B cell (primary cell): ENCODE measurements around the gene TBC1D22A. TPM values are rescaled to one million over a fixed set of nuclear protein-coding genes. Genes with fewer than 3 reads are reported as not detected.

ENCODE experiments used
- ATAC-seq: fragments of 200-7000 bp; cut with Tn5 transposase; one replicate; pipeline ENCODE4 v1.10.0; 2021; ENCODE audit warnings: low read depth, mild to moderate bottlenecking, moderate number of reproducible peaks, moderate library complexity
- CTCF ChIA-PET: fragments of 350-600 bp; sonication (Branson Sonifier 250); formaldehyde crosslinking; loops from one replicate; lab custom pipeline; 2021; ENCODE audit warnings: antibody characterized with exemption, inconsistent platforms; lab: Charles Lee
- POLR2A ChIA-PET: fragments of 350-600 bp; sonication (Branson Sonifier 250); formaldehyde crosslinking; loops from one replicate; lab custom pipeline; 2021; ENCODE audit warnings: antibody characterized with exemption; lab: Charles Lee
- DNase-seq: peaks from one replicate; pipeline ENCODE4 v3.0.0; 2013
- H2AFZ ChIP-seq: 2 replicates; pipeline ENCODE4 v1.6.1; 2012; ENCODE audit warnings: mild to moderate bottlenecking, low read depth, low read length; ENCODE audit not compliant: insufficient read depth, poor library complexity, severe bottlenecking
- H3K27ac ChIP-seq, 2 donors: 1 replicate in 1 of 2; 2 replicates in 1 of 2; pipeline ENCODE4 v1.5.1; 2012 to 2013; ENCODE audit warnings: low read length in 2 of 2, mild to moderate bottlenecking in 2 of 2, moderate library complexity in 1 of 2
- H3K27me3 ChIP-seq, 4 experiments: fragments of 200-600 bp in 1 of 4; sonication (generic) in 1 of 4; replicated peaks in 1 of 4; 1 replicate in 2 of 4; 2 replicates in 2 of 4; pipeline versions ENCODE4 v1.6.1 to v1.7.0; 2013 to 2016; ENCODE audit warnings: low read length in 3 of 4, mild to moderate bottlenecking in 2 of 4, mixed read lengths in 1 of 4, moderate library complexity in 1 of 4; ENCODE audit not compliant: insufficient read depth in 4 of 4, control insufficient read depth in 3 of 4; ENCODE audit errors: control extremely low read depth in 1 of 4
- H3K36me3 ChIP-seq, 2 experiments: replicated peaks in 1 of 2; 1 replicate in 1 of 2; 2 replicates in 1 of 2; pipeline versions ENCODE4 v1.6.1 to v1.7.1; 2013; ENCODE audit warnings: low read length in 1 of 2; ENCODE audit not compliant: insufficient read depth in 2 of 2, control insufficient read depth in 1 of 2; ENCODE audit errors: control extremely low read depth in 1 of 2, extremely low read depth in 1 of 2
- H3K4me1 ChIP-seq, 2 donors: fragments of 200-600 bp in 1 of 2; sonication (generic) in 1 of 2; 1 replicate in 1 of 2; 2 replicates in 1 of 2; pipeline versions ENCODE4 v1.5.1 to v1.6.1; 2013 to 2017; ENCODE audit warnings: low read length in 2 of 2; ENCODE audit not compliant: control insufficient read depth in 2 of 2, insufficient read depth in 2 of 2
- H3K4me2 ChIP-seq: replicated peaks from 2 replicates; pipeline ENCODE3; 2012; ENCODE audit warnings: mild to moderate bottlenecking, low read depth, low read length; ENCODE audit not compliant: poor library complexity, severe bottlenecking
- H3K4me3 ChIP-seq, 5 experiments: fragments of 200-600 bp in 1 of 5; sonication (generic) in 1 of 5; 1 replicate in 3 of 5; 2 replicates in 2 of 5; pipeline versions ENCODE4 v1.5.1 to v1.7.0; 2011 to 2016; ENCODE audit warnings: low read length in 4 of 5, mild to moderate bottlenecking in 4 of 5, low read depth in 2 of 5, control low read depth in 1 of 5, moderate library complexity in 1 of 5; ENCODE audit not compliant: insufficient read depth in 1 of 5; ENCODE audit errors: control extremely low read depth in 1 of 5, extremely low read depth in 1 of 5
- H3K79me2 ChIP-seq: fragments of 200-600 bp; sonication (generic); one replicate; pipeline ENCODE4 v1.6.0; 2016; ENCODE audit warnings: low read length; ENCODE audit not compliant: control insufficient read depth, insufficient read depth
- H3K9ac ChIP-seq: fragments of 200-600 bp; sonication (generic); 2 replicates; pipeline ENCODE4 v1.6.1; 2017; ENCODE audit warnings: mild to moderate bottlenecking, low read length, moderate library complexity
- H3K9me3 ChIP-seq, 3 donors: one replicate each; pipeline versions ENCODE4 v1.6.1 to v1.7.1; 2013; ENCODE audit warnings: low read length in 2 of 3; ENCODE audit not compliant: control insufficient read depth in 2 of 3, insufficient read depth in 1 of 3; ENCODE audit errors: control extremely low read depth in 1 of 3
- H4K20me1 ChIP-seq: 2 replicates; pipeline ENCODE4 v1.6.0; 2012; ENCODE audit warnings: mild to moderate bottlenecking, low read length; ENCODE audit not compliant: insufficient read depth, control insufficient read depth, poor library complexity, severe bottlenecking
- H3K27ac Mint-ChIP-seq: one replicate; pipeline ENCODE4 v1.8.0; 2021; ENCODE audit warnings: mixed read lengths
- H3K27me3 Mint-ChIP-seq: one replicate; pipeline ENCODE4 v1.8.0; 2021; ENCODE audit warnings: mixed read lengths
- H3K4me1 Mint-ChIP-seq: one replicate; pipeline ENCODE4 v1.8.0; 2021; ENCODE audit warnings: mixed read lengths
- H3K4me3 Mint-ChIP-seq: one replicate; pipeline ENCODE4 v1.8.0; 2021; ENCODE audit warnings: mixed read lengths
- H3K9me3 Mint-ChIP-seq: one replicate; pipeline ENCODE4 v1.8.0; 2022; ENCODE audit warnings: mixed read lengths; ENCODE audit not compliant: insufficient read depth
- CTCF ChIP-seq: fragments of 200-600 bp; IDR thresholded peaks from one replicate; pipeline ENCODE4 v1.8.0; 2022; ENCODE audit warnings: antibody characterized with exemption, mild to moderate bottlenecking
- EZH2 ChIP-seq: IDR thresholded peaks from 2 replicates; pipeline ENCODE4 v1.6.1; 2012; ENCODE audit warnings: borderline replicate concordance, low read depth, mild to moderate bottlenecking, moderate library complexity, low read length; ENCODE audit not compliant: insufficient read depth, poor library complexity, severe bottlenecking
- WGBS: methylation state at CpG from one replicate; pipeline ENCODE4 v1.1.5; 2013; ENCODE audit warnings: missing lambda C conversion rate; ENCODE audit not compliant: insufficient coverage; 5-methylcytosine and 5-hydroxymethylcytosine counted together
- intact Hi-C: fragments of 100-400 bp; cut with micrococcal nuclease; formaldehyde crosslinking; loops from one replicate; pipeline ENCODE4 v1.10.0; 2022
- polyA plus RNA-seq: library from polyadenylated mRNA; depleted of rRNA; stranded (reverse); fragments of >200 nt; gene quantifications from 2 replicates; pipeline ENCODE4 v1.2.3, GENCODE V29; 2012
- total RNA-seq, 2 donors: library from RNA; stranded (reverse); fragments of 120-200 nt in 1 of 2; gene quantifications; 1 replicate in 1 of 2; 2 replicates in 1 of 2; pipeline versions ENCODE4 v1.2.3 to v1.2.4, GENCODE V29; 2013 to 2022

TBC1D22A gene
- total and polyA plus RNA-seq, 2 donors (not counting 1 experiment from before 2014, with no cell fraction given) = 73.8 to 128 TPM

DNA sequence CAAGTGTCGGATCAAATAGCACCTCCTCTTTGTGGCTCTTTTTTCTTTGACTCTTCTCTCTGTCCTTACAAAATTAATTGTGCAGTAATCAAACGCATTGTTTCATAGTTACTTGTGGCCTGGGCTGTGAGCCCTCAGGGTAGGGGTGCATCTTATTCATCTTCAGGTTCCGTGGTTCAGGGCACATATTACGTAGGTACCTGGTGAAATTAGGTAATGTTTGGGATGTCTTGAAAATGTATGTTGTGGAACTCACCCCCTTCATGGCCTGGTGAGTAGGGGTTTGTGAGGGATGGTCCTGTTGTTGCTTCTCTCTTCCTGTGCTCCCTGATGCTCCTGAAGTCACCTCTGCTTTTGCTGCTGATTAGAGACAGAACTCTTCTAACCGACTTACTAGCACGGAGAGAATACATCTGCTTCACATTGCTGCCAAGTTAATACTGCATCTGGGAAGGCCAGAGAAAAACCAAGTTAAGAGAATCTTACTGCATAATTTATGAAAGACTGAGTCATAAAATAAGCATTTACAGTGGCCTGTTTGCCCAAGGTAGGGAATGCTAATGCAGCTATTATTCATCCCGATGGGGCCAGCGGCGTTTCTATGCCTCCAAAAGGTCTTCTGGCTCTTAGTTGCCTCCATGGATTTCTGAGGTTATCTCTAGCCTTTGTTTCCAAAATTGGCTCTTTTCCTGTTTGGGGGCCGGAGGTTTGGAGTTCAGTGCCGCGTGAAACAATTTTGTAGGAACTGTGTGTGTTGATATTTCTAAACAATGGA, 66.9 kb downstream of the TBC1D22A start:
- Mint-ChIP-seq H3K4me3 (no peak overlapping the region), H3K27me3 (no peaks in the 10 kb centered on the region), H3K9me3 (no peaks in the 10 kb centered on the region), H3K4me1 (peaks cover 36% of the 10 kb centered on the region), H3K27ac (no peak overlapping the region)
- ATAC-seq (no peak), DNase-seq (no peak)
- TF ChIP-seq EZH2 (no peak), CTCF (no peak)
- peaks cover 0 to 3% of the 10 kb centered on the region in 2 donors for H3K4me1 ChIP-seq
- H3K79me2 ChIP-seq = peaks cover 100% of the 10 kb centered on the region
- peaks cover 0 to 5% (median 5%) of the 10 kb centered on the region in 3 donors for H3K9me3 ChIP-seq
- ChIA-PET CTCF (interaction anchor here (1.3 kb wide), 1 partner anchor 28 kb away, joined by 4 read pairs; no protein-coding TSS in a partner anchor), POLR2A (no interaction called here)
- H3K36me3 ChIP-seq = peaks cover 0 to 59% of the 10 kb centered on the region in 2 experiments
- no peak overlapping the region for H3K4me2 ChIP-seq
- intact Hi-C loops = no loop called here
- H3K9ac ChIP-seq = no peak overlapping the region
- H2AFZ ChIP-seq = no peak overlapping the region
- H3K27me3 ChIP-seq = no peaks in the 10 kb centered on the region
- H4K20me1 ChIP-seq = peaks cover 99% of the 10 kb centered on the region
- no peak overlapping the region for H3K27ac ChIP-seq
- H3K4me3 ChIP-seq = no peak overlapping the region
- WGBS = 94% methylated on average over 10 of the region's 12 CpGs

- no peak for ATAC-seq
- 98% methylated on average over 14 of the region's 15 CpGs for WGBS
- CTCF ChIA-PET = no interaction called here
These were observed 67.7 kb downstream of the TBC1D22A start for GRCh38 chr22:46829941-46830715.

More at GRCh38 chr22:46829941-46830715, 67.7 kb downstream of the TBC1D22A start:
- H3K27me3 Mint-ChIP-seq = no peaks in the 10 kb centered on the region
- H3K4me3 Mint-ChIP-seq = no peak overlapping the region
- Histone ChIP-seq H3K4me2 (no peak overlapping the region), H3K36me3 (peaks cover 0 to 66% of the 10 kb centered on the region in 2 experiments), H3K27ac (no peak overlapping the region), H3K4me1 (peaks cover 0 to 3% of the 10 kb centered on the region in 2 donors), H3K27me3 (no peaks in the 10 kb centered on the region), H3K79me2 (peaks cover 100% of the 10 kb centered on the region), H3K4me3 (no peak overlapping the region), H3K9me3 (peaks cover 0 to 13% (median 11%) of the 10 kb centered on the region in 3 donors), H2AFZ (no peak overlapping the region), H3K9ac (no peak overlapping the region), H4K20me1 (peaks cover 98% of the 10 kb centered on the region)
- peaks cover under 1% of the 10 kb centered on the region for H3K9me3 Mint-ChIP-seq
- TF ChIP-seq CTCF (no peak), EZH2 (no peak)
- no peak overlapping the region for H3K27ac Mint-ChIP-seq
- peaks cover 29% of the 10 kb centered on the region for H3K4me1 Mint-ChIP-seq
- intact Hi-C loops = no loop called here
- POLR2A ChIA-PET = no interaction called here
- DNase-seq = no peak
